HepG2 (cell line): ENCODE results near the gene ZNF248. TPM values are rescaled to one million over a fixed set of nuclear protein-coding genes. Genes with fewer than 3 reads are reported as not detected.

Source experiments
- AKAP8 ChIP-seq: sonication (generic); formaldehyde crosslinking; IDR thresholded peaks from 2 replicates; pipeline ENCODE4 v1.5.1; 2020; ENCODE audit warnings: mild to moderate bottlenecking, missing genetic modification reagents
- CCAR2 ChIP-seq: fragments of 200-400 bp; formaldehyde crosslinking; optimal IDR thresholded peaks from 2 replicates; pipeline ENCODE3; 2018; ENCODE audit warnings: low read depth, mild to moderate bottlenecking, low read length, moderate library complexity
- CEBPZ ChIP-seq: IDR thresholded peaks from 2 replicates; pipeline ENCODE4 v1.6.1; 2012; ENCODE audit warnings: low read length, improper control_type of control experiment
- DMAP1 ChIP-seq: IDR thresholded peaks from 2 replicates; pipeline ENCODE4 v1.6.1; 2016
- ELF1 ChIP-seq: sonication (generic); formaldehyde crosslinking; IDR thresholded peaks from 2 replicates; pipeline ENCODE4 v1.4.0; 2020; ENCODE audit warnings: missing genetic modification reagents
- HNRNPLL ChIP-seq: fragments of 200-400 bp; formaldehyde crosslinking; IDR thresholded peaks from 2 replicates; pipeline ENCODE4 v1.6.1; 2017; ENCODE audit warnings: mild to moderate bottlenecking, low read depth, low read length; ENCODE audit not compliant: poor library complexity, severe bottlenecking
- IKZF4 ChIP-seq: sonication (generic); formaldehyde crosslinking; IDR thresholded peaks from 2 replicates; pipeline ENCODE4 v1.5.1; 2020; ENCODE audit warnings: borderline replicate concordance, mild to moderate bottlenecking, low read depth, missing genetic modification reagents; ENCODE audit errors: not compliant biosample characterization
- MXD1 ChIP-seq: sonication (generic); formaldehyde crosslinking; IDR thresholded peaks from 2 replicates; pipeline ENCODE4 v1.4.0; 2020; ENCODE audit warnings: mild to moderate bottlenecking, missing genetic modification reagents
- MZF1 ChIP-seq: sonication (generic); formaldehyde crosslinking; IDR thresholded peaks from 2 replicates; pipeline ENCODE4 v1.8.1; 2023; ENCODE audit warnings: mild to moderate bottlenecking, missing genetic modification reagents, borderline replicate concordance
- NFIB ChIP-seq: sonication (generic); formaldehyde crosslinking; IDR thresholded peaks from 2 replicates; pipeline ENCODE4 v1.9.0; 2021; ENCODE audit warnings: missing genetic modification reagents, mild to moderate bottlenecking, borderline replicate concordance
- PHF8 ChIP-seq: sonication (generic); formaldehyde crosslinking; IDR thresholded peaks from 2 replicates; pipeline ENCODE4 v1.5.0; 2020; ENCODE audit warnings: missing genetic modification reagents
- TEAD3 ChIP-seq: optimal IDR thresholded peaks from 2 replicates; pipeline ENCODE3; 2016; ENCODE audit warnings: borderline replicate concordance
- TP53 ChIP-seq: sonication (generic); formaldehyde crosslinking; conservative IDR thresholded peaks from 2 replicates; pipeline ENCODE4 v1.4.0; 2020; ENCODE audit warnings: missing genetic modification reagents
- ZBTB43 ChIP-seq: sonication (generic); formaldehyde crosslinking; conservative IDR thresholded peaks from 2 replicates; pipeline ENCODE4 v1.4.0; 2020; ENCODE audit warnings: missing genetic modification reagents
- ZMYM2 ChIP-seq: sonication (generic); formaldehyde crosslinking; IDR thresholded peaks from 2 replicates; pipeline ENCODE4 v1.8.0; 2022; ENCODE audit warnings: mild to moderate bottlenecking, missing genetic modification reagents
- ZNF274 ChIP-seq: sonication (generic); formaldehyde crosslinking; IDR thresholded peaks from 2 replicates; pipeline ENCODE4 v1.5.1; 2020; ENCODE audit warnings: mild to moderate bottlenecking, missing genetic modification reagents
- ZNF513 ChIP-seq: sonication (generic); formaldehyde crosslinking; conservative IDR thresholded peaks from 2 replicates; pipeline ENCODE4 v1.5.0; 2020; ENCODE audit warnings: missing genetic modification reagents
- ZNF558 ChIP-seq: sonication (generic); formaldehyde crosslinking; IDR thresholded peaks from 2 replicates; pipeline ENCODE4 v1.9.0; 2022; ENCODE audit warnings: mild to moderate bottlenecking, missing genetic modification reagents, borderline replicate concordance
- ZNF563 ChIP-seq: sonication (generic); formaldehyde crosslinking; IDR thresholded peaks from 2 replicates; pipeline ENCODE4 v1.8.0; 2022; ENCODE audit warnings: mild to moderate bottlenecking, moderate library complexity, missing genetic modification reagents
- ZNF652 ChIP-seq: IDR thresholded peaks from 2 replicates; pipeline ENCODE4 v1.6.1; 2016; ENCODE audit warnings: low read depth, borderline replicate concordance
- ZNF891 ChIP-seq: sonication (generic); formaldehyde crosslinking; IDR thresholded peaks from 2 replicates; pipeline ENCODE4 v1.5.0; 2020; ENCODE audit warnings: mild to moderate bottlenecking, missing genetic modification reagents
- ZSCAN29 ChIP-seq: sonication (generic); formaldehyde crosslinking; conservative IDR thresholded peaks from 2 replicates; pipeline ENCODE4 v1.4.0; 2020; ENCODE audit warnings: mild to moderate bottlenecking, missing genetic modification reagents
- polyA plus RNA-seq, 8 experiments: library from polyadenylated mRNA; depleted of rRNA in 3 of 8; stranded (reverse) in 7 of 8; unstranded in 1 of 8; fragments of >200 nt; fragmentation: Illumina TruSeq in 4 of 8; extraction: Trizol in 4 of 8; gene quantifications; 2 replicates each; pipeline versions ENCODE4 v1.2.1 to v1.2.3, GENCODE V29; 2011 to 2016; ENCODE audit warnings: low read depth in 4 of 8, missing spikeins in 1 of 8, mixed read lengths in 1 of 8; ENCODE audit not compliant: insufficient read depth in 1 of 8
- total RNA-seq, 5 experiments: library from RNA; depleted of rRNA; stranded (reverse); fragments of >200 nt; fragmentation: Illumina TruSeq; extraction: Trizol; gene quantifications; 2 replicates each; pipeline ENCODE4 v1.2.3, GENCODE V29; 2016; ENCODE audit warnings: low read depth in 1 of 5

The ZNF248 gene
- total and polyA plus RNA-seq, 2 of the 13 experiments (the other 11 are each of a cell fraction or from before 2014, with no cell fraction given): 12.8 to 13.3 TPM

- TF ChIP-seq ZNF513 (CRISPR knock-in tag) (no peak), ZNF891 (CRISPR knock-in tag) (peak; percentile 94), CCAR2 (no peak), ZNF558 (CRISPR knock-in tag) (peak; percentile 80; the same call in 1 of the 2 replicates), ZNF563 (CRISPR knock-in tag) (peak; percentile 92), ZMYM2 (CRISPR knock-in tag) (0 out of 2 replicates have a peak, but pooled peaks have one; percentile 53), MZF1 (CRISPR knock-in tag) (no peak), DMAP1 (CRISPR knock-in tag) (peak; percentile 89), HNRNPLL (peak; percentile 92), IKZF4 (CRISPR knock-in tag) (peak; percentile 66), AKAP8 (CRISPR knock-in tag) (no peak; the same call in 1 of the 2 replicates), CEBPZ (no peak), ZBTB43 (CRISPR knock-in tag) (peak; percentile 80; the same call in 1 of the 2 replicates), TP53 (CRISPR knock-in tag) (0 out of 2 replicates have a peak, but pooled peaks have one; percentile 51), ZNF274 (CRISPR knock-in tag) (peak; percentile 92), NFIB (CRISPR knock-in tag) (no peak), ZNF652 (CRISPR knock-in tag) (no peak), MXD1 (CRISPR knock-in tag) (peak; percentile 90), ZSCAN29 (CRISPR knock-in tag) (peak; percentile 68), PHF8 (CRISPR knock-in tag) (peak; percentile 81), ELF1 (CRISPR knock-in tag) (peak; percentile 38; the same call in 1 of the 2 replicates), TEAD3 (peak; percentile 52)
These were observed at the start of gene ZNF248 (continued) for GRCh38 chr10:37857287-37858211.
